ENCODE measurements around the gene GSN.

DNA sequence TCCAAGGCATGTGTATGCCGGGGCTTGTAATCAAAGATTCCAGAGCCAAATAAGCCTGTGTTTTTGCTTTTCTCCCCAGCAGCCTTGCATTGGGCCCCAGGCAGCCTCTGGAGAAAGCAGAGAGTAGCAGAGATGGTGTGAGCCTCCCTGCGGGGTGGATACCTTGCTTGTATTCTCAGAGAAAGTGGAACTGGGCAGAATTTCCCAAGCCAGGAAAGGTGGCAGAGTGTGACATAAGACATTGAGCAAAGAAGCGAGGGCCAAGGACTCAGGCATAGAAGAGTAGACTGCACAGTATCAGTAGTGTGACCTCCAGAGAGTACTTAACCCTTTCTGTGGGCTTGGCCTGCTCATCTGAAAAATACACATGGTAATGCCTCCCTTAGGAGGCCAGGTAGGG lies 1.6 kb upstream of the GSN start:
- TF ChIP-seq POLR2AphosphoS5 (IDR thresholded peaks at IDR 0.05; ENCODE audit: borderline replicate concordance, low read depth, low read length) (no peak), EZH2 (IDR thresholded peaks at IDR 0.05) (no peak), FOXP2 (optimal IDR thresholded peaks at IDR 0.05; ENCODE audit: control extremely low read depth, extremely low read length, insufficient read depth) (no peak)
